Lower lobe of right lung (tissue), 2 donors: Measurements from ENCODE around the gene DUSP19. TPM values are rescaled to one million over a fixed set of nuclear protein-coding genes. Genes with fewer than 3 reads are reported as not detected.

Source experiments
- ATAC-seq, 2 donors: fragments of 200-7000 bp; cut with Tn5 transposase; one replicate each; pipeline ENCODE4 v1.9.1; 2020 to 2022; ENCODE audit warnings: mild to moderate bottlenecking in 2 of 2, moderate library complexity in 2 of 2
- DNase-seq: peaks from one replicate; pipeline ENCODE4 v3.0.0-alpha.2; 2020
- H3K27ac ChIP-seq: fragments of 200-600 bp; one replicate; pipeline ENCODE4 v1.8.0; 2022
- H3K27me3 ChIP-seq: fragments of 200-600 bp; one replicate; pipeline ENCODE4 v1.8.0; 2022; ENCODE audit warnings: low read depth
- H3K36me3 ChIP-seq: fragments of 200-600 bp; one replicate; pipeline ENCODE4 v1.8.0; 2022; ENCODE audit warnings: mild to moderate bottlenecking
- H3K4me1 ChIP-seq: fragments of 200-600 bp; one replicate; pipeline ENCODE4 v1.8.0; 2022
- H3K4me3 ChIP-seq: fragments of 200-600 bp; one replicate; pipeline ENCODE4 v1.8.0; 2022; ENCODE audit warnings: mild to moderate bottlenecking
- H3K9me3 ChIP-seq: fragments of 200-600 bp; one replicate; pipeline ENCODE4 v1.8.0; 2022
- CTCF ChIP-seq: fragments of 200-600 bp; IDR thresholded peaks from one replicate; pipeline ENCODE4 v1.8.0; 2022; ENCODE audit warnings: antibody characterized with exemption, mild to moderate bottlenecking
- intact Hi-C: fragments of 100-400 bp; cut with DNase I; formaldehyde crosslinking; loops from one replicate; pipeline ENCODE4 v1.11.0; 2022
- total RNA-seq: library from RNA; stranded (reverse); fragmentation: NEBNext Ultra II Directional; extraction: Animal tissue kit (Norgen Biotek cat#: 25700); gene quantifications from one replicate; pipeline ENCODE4 v1.2.1, GENCODE V29; 2021
- donor health status: DM: no; HTN: yes; CAD: no; lungs with severe emphysema.

The DUSP19 gene
- total RNA-seq, 1 donor from 2014 or later = 5.6 TPM

- no peak for TF ChIP-seq CTCF
- no peak for DNase-seq
- Histone ChIP-seq H3K9me3 (no peaks in the 10 kb centered on the region), H3K4me1 (no peaks in the 10 kb centered on the region), H3K27me3 (no peaks in the 10 kb centered on the region), H3K36me3 (peaks cover 34% of the 10 kb centered on the region), H3K4me3 (no peak overlapping the region), H3K27ac (no peak overlapping the region)
- intact Hi-C loops = no loop called here
- no peak for ATAC-seq
Observed at GRCh38 chr2:183134016-183134415, 55.5 kb downstream of the DUSP19 start.

DNA sequence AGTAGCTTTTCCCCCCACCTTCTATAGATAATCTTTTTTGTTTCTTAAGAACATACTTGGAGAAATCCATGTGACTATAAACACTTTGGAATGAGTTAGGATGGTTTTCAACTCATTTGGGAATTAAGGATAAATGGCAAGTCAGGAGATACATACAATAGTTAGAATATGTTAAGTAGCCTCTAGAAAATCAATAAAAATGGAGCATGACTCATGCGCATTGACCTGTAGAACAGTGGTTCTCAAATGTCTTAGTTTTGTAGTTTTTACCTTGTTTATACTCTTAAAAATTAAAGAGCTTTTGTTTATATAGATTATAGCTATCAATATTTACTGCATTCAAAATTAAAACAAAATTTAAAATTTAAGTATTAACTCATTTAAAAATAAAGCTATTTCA lies 70.4 kb downstream of the DUSP19 start:
- intact Hi-C loops = no loop called here
- ATAC-seq (no peak), DNase-seq (no peak)
- Histone ChIP-seq H3K4me3 (no peak overlapping the region), H3K36me3 (peaks cover 12% of the 10 kb centered on the region), H3K9me3 (peaks cover 2% of the 10 kb centered on the region), H3K27ac (no peak overlapping the region), H3K4me1 (no peaks in the 10 kb centered on the region), H3K27me3 (no peaks in the 10 kb centered on the region)
- TF ChIP-seq CTCF = no peak

DNA sequence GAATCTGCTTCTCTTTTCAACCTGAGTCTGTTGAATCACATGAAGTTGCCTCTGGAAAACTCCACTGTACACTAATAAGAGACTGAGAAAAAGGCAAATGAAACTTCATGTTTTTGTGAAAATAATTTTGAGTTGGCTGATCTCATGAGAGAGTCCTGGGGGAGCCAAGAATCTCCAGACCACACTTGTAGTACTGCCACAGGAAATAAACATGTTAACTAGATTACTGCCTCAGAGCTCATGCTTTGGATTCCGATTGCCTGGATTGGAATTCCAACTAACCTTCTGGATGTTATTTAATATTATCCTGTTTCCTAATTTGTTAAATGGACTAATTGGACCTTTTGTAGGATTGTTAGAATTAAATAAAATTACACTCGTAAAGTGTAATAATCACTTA lies 70.9 kb downstream of the DUSP19 start:
- Histone ChIP-seq H3K4me1 (no peaks in the 10 kb centered on the region), H3K9me3 (no peaks in the 10 kb centered on the region), H3K27ac (no peak overlapping the region), H3K27me3 (no peaks in the 10 kb centered on the region), H3K4me3 (no peak overlapping the region), H3K36me3 (peaks cover 12% of the 10 kb centered on the region)
- TF ChIP-seq CTCF = no peak
- intact Hi-C loops = no loop called here
- ATAC-seq (no peak), DNase-seq (no peak)

Other genes with a start within 250 kb of the DUSP19 start
- 2.9 TPM for gene FRZB, start 212.1 kb upstream of the DUSP19 start, total RNA-seq
- 96.8 TPM for gene NCKAP1, start 40.3 kb upstream of the DUSP19 start, total RNA-seq
- 15.9 TPM for gene NUP35, start 45.7 kb downstream of the DUSP19 start, total RNA-seq